B cell (primary cell): Measurements from ENCODE around the gene PPM1M.

ENCODE experiments used
- EZH2 ChIP-seq: IDR thresholded peaks from 2 replicates; pipeline ENCODE4 v1.6.1; 2012; ENCODE audit warnings: borderline replicate concordance, low read depth, mild to moderate bottlenecking, moderate library complexity, low read length; ENCODE audit not compliant: insufficient read depth, poor library complexity, severe bottlenecking
- TF ChIP-seq, protein P1 (sequence below): fragments of 200-600 bp; IDR thresholded peaks from one replicate; pipeline ENCODE4 v1.8.0; 2022; ENCODE audit warnings: antibody characterized with exemption, mild to moderate bottlenecking

DNA sequence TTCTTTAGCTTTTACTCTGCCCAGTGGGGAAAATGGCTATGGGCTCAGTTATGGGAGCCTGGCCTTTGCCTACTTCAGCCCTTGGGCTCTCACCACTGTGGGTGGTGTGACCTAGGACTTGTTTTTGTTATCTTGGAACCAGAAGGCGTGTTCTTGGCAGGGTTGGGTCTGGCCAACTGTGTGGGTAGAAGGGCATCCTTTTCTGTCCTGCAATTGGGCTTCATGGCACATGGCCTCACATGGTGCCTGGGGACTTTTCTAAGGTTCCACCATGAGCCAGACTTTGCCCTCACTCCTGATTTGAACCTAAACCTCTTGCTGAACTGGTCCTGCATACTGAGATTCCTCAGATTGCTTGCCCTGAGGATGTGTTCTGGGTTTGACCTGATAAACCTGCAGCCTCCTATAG is 43.8 kb downstream of the PPM1M start:
- TF ChIP-seq, protein P1, sequence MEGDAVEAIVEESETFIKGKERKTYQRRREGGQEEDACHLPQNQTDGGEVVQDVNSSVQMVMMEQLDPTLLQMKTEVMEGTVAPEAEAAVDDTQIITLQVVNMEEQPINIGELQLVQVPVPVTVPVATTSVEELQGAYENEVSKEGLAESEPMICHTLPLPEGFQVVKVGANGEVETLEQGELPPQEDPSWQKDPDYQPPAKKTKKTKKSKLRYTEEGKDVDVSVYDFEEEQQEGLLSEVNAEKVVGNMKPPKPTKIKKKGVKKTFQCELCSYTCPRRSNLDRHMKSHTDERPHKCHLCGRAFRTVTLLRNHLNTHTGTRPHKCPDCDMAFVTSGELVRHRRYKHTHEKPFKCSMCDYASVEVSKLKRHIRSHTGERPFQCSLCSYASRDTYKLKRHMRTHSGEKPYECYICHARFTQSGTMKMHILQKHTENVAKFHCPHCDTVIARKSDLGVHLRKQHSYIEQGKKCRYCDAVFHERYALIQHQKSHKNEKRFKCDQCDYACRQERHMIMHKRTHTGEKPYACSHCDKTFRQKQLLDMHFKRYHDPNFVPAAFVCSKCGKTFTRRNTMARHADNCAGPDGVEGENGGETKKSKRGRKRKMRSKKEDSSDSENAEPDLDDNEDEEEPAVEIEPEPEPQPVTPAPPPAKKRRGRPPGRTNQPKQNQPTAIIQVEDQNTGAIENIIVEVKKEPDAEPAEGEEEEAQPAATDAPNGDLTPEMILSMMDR, result no peak
- TF ChIP-seq EZH2, result no peak
